ENCODE data around the gene SLC6A1. TPM values are rescaled to one million over a fixed set of nuclear protein-coding genes. Genes with fewer than 3 reads are reported as not detected.

The SLC6A1 gene
- total RNA-seq, 1 experiment from 2014 or later: not detected

GRCh38 chr3:11004563-11004962 is 12.0 kb downstream of the SLC6A1 start:
- WGBS (ENCODE audit: extremely low coverage, insufficient read length, low lambda C conversion rate): no CpG with 5 or more reads among the region's 8 CpGs

More at GRCh38 chr3:11004563-11004962, 12.0 kb downstream of the SLC6A1 start:
- Histone ChIP-seq H2BK20ac (ENCODE audit: low read depth, low read length, poor library complexity, severe bottlenecking) (no peak overlapping the region), H3K4ac (ENCODE audit: low read depth, low read length) (no peak overlapping the region), H3K9me3 (ENCODE audit: control insufficient read depth, low read depth, low read length) (no peaks in the 10 kb centered on the region), H2AFZ (ENCODE audit: low read length) (no peak overlapping the region), H3T11ph (ENCODE audit: low read length) (no peak overlapping the region), H3K23ac (ENCODE audit: insufficient read length, low read depth, low read length) (no peak overlapping the region), H4K20me1 (ENCODE audit: control insufficient read depth, insufficient read depth, insufficient read length) (no peaks in the 10 kb centered on the region), H3K56ac (ENCODE audit: insufficient read length, low read depth, low read length) (no peak overlapping the region), H3K9ac (ENCODE audit: extremely low read depth, insufficient read length, low read length) (no peak overlapping the region), H3K4me1 (ENCODE audit: insufficient read depth, low read length) (no peaks in the 10 kb centered on the region), H3K27ac (ENCODE audit: insufficient read length, low read depth, low read length) (no peak overlapping the region), H3K18ac (ENCODE audit: insufficient read length, low read depth, low read length) (no peak overlapping the region), H4K5ac (ENCODE audit: insufficient read length, low read depth, low read length) (no peak overlapping the region), H4K91ac (ENCODE audit: insufficient read length, low read depth, low read length) (no peak overlapping the region), H2BK12ac (ENCODE audit: insufficient read length, low read depth, low read length) (no peak overlapping the region), H3K79me2 (ENCODE audit: insufficient read depth, low read length) (no peaks in the 10 kb centered on the region), H2AK5ac (ENCODE audit: insufficient read length, low read length) (no peak overlapping the region), H3K4me2 (ENCODE audit: insufficient read depth, insufficient read length, low read length) (no peak overlapping the region), H4K8ac (replicated peaks; ENCODE audit: insufficient read length, low read depth, low read length) (no peak overlapping the region), H2BK120ac (ENCODE audit: low read depth, low read length, poor library complexity, severe bottlenecking) (no peak overlapping the region), H2BK5ac (ENCODE audit: insufficient read length, low read length) (no peak overlapping the region), H3K27me3 (ENCODE audit: insufficient read depth, low read length) (no peaks in the 10 kb centered on the region), H3K14ac (ENCODE audit: insufficient read depth, low read length) (no peak overlapping the region), H3K23me2 (ENCODE audit: insufficient read length, low read depth, low read length, poor library complexity, severe bottlenecking) (no peaks in the 10 kb centered on the region), H2BK15ac (ENCODE audit: low read depth, low read length) (no peak overlapping the region), H3K79me1 (ENCODE audit: insufficient read depth, low read depth, low read length, poor library complexity, severe bottlenecking) (no peaks in the 10 kb centered on the region)
- H3K4me1 Mint-ChIP-seq: peaks cover under 1 to 11% of the 10 kb centered on the region in 2 experiments
- TF ChIP-seq, protein P1, sequence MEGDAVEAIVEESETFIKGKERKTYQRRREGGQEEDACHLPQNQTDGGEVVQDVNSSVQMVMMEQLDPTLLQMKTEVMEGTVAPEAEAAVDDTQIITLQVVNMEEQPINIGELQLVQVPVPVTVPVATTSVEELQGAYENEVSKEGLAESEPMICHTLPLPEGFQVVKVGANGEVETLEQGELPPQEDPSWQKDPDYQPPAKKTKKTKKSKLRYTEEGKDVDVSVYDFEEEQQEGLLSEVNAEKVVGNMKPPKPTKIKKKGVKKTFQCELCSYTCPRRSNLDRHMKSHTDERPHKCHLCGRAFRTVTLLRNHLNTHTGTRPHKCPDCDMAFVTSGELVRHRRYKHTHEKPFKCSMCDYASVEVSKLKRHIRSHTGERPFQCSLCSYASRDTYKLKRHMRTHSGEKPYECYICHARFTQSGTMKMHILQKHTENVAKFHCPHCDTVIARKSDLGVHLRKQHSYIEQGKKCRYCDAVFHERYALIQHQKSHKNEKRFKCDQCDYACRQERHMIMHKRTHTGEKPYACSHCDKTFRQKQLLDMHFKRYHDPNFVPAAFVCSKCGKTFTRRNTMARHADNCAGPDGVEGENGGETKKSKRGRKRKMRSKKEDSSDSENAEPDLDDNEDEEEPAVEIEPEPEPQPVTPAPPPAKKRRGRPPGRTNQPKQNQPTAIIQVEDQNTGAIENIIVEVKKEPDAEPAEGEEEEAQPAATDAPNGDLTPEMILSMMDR (conservative IDR thresholded peaks at IDR 0.05): no peak
- no peak for DNase-seq
- H3K36me3 Mint-ChIP-seq (ENCODE audit: insufficient read depth in 1 of 3, low read depth in 3 of 3): no peaks in the 10 kb centered on the region
- no peak overlapping the region for H3K4me3 Mint-ChIP-seq
- H3K9me3 Mint-ChIP-seq: no peaks in the 10 kb centered on the region
- no peak overlapping the region for H3K27ac Mint-ChIP-seq
- peaks cover 33% of the 10 kb centered on the region for H3K27me3 Mint-ChIP-seq (ENCODE audit: low read depth)
